Measurements from ENCODE around the gene UTP14C. TPM values are rescaled to one million over a fixed set of nuclear protein-coding genes. Genes with fewer than 3 reads are reported as not detected.
"Not testable (repeated sequence)": the region's sequence is repeated elsewhere in the genome, so short reads cannot be mapped to it uniquely, and the experiment has no call there.

Gene UTP14C
- polyA plus RNA-seq (ENCODE audit: insufficient read length), result 19.9 TPM

- DNase-seq, result no peak
These were observed at the start of gene UTP14C for GRCh38 chr13:52024481-52024880. Gene UTP14C (plus strand): TSS chr13:52024691. CDS start chr13:52028805, 4,114 bp downstream.

- no peak for DNase-seq
These were observed 48.1 kb upstream of the UTP14C start for GRCh38 chr13:51976423-51976822.

GRCh38 chr13:51976890-51977289, 47.6 kb upstream of the UTP14C start:
- DNase-seq, result no peak

- no peak for DNase-seq
These were observed 46.9 kb upstream of the UTP14C start for GRCh38 chr13:51977625-51978024.

GRCh38 chr13:51978796-51979556, 45.5 kb upstream of the UTP14C start:
- no peak for DNase-seq

GRCh38 chr13:51980908-51981307, 43.6 kb upstream of the UTP14C start:
- DNase-seq, result no peak

GRCh38 chr13:51981355-51981754, 43.1 kb upstream of the UTP14C start:
- no peak for DNase-seq

- DNase-seq, result not testable (repeated sequence)
These were observed 41.2 kb upstream of the UTP14C start for GRCh38 chr13:51983292-51983691.

- not testable (repeated sequence) for DNase-seq
These were observed 39.6 kb upstream of the UTP14C start for GRCh38 chr13:51984904-51985303.

- DNase-seq, result no peak
These were observed 35.4 kb upstream of the UTP14C start for GRCh38 chr13:51988988-51989618.

GRCh38 chr13:51993713-51994112, 30.8 kb upstream of the UTP14C start:
- no peak for DNase-seq

GRCh38 chr13:51995677-51996551, 28.6 kb upstream of the UTP14C start:
- DNase-seq, result no peak

- no peak for DNase-seq
These were observed 27.9 kb upstream of the UTP14C start for GRCh38 chr13:51996641-51997040.

GRCh38 chr13:51997186-51997585, 27.3 kb upstream of the UTP14C start:
- no peak for DNase-seq

- no peak for DNase-seq
These were observed 26.7 kb upstream of the UTP14C start for GRCh38 chr13:51997641-51998330.

- no peak for DNase-seq
These were observed 25.6 kb upstream of the UTP14C start for GRCh38 chr13:51998723-51999509.

GRCh38 chr13:51999510-51999911, 25.0 kb upstream of the UTP14C start:
- DNase-seq, result no peak

- DNase-seq, result no peak
These were observed 24.6 kb upstream of the UTP14C start for GRCh38 chr13:51999921-52000320.

GRCh38 chr13:52001120-52001731, 23.3 kb upstream of the UTP14C start:
- DNase-seq, result no peak

- DNase-seq, result no peak
These were observed 22.1 kb upstream of the UTP14C start for GRCh38 chr13:52002361-52002760.

GRCh38 chr13:52003541-52003940, 20.9 kb upstream of the UTP14C start:
- DNase-seq, result no peak

All from hindlimb muscle (tissue), 1 donor.